ENCODE measurements around the gene SPEG. TPM values are rescaled to one million over a fixed set of nuclear protein-coding genes. Genes with fewer than 3 reads are reported as not detected.

The SPEG gene
- total RNA-seq, 2 donors from 2014 or later: 0.79 to 1.7 TPM

GRCh38 chr2:219499555-219499954, 64.9 kb downstream of the SPEG start:
- H3K9me3 Mint-ChIP-seq: no peaks in the 10 kb centered on the region
- ATAC-seq (replicated peaks): no peak
- peaks cover 21% of the 10 kb centered on the region for H3K4me1 Mint-ChIP-seq
- peaks cover 17% of the 10 kb centered on the region for H3K27me3 Mint-ChIP-seq
- peak overlapping the region; percentile 92 for H3K4me3 Mint-ChIP-seq
- H3K36me3 Mint-ChIP-seq (ENCODE audit: low read depth): peaks cover 47% of the 10 kb centered on the region
- peak overlapping the region; percentile 87 for H3K27ac Mint-ChIP-seq

GRCh38 chr2:219500135-219500534, 65.5 kb downstream of the SPEG start:
- Mint-ChIP-seq H3K9me3 (no peaks in the 10 kb centered on the region), H3K27ac (peak overlapping the region; percentile 87), H3K27me3 (peaks cover 12% of the 10 kb centered on the region), H3K36me3 (ENCODE audit: low read depth) (peaks cover 53% of the 10 kb centered on the region), H3K4me1 (peaks cover 24% of the 10 kb centered on the region), H3K4me3 (peak overlapping the region; percentile 92)
- ATAC-seq (replicated peaks): no peak

GRCh38 chr2:219501849-219502248, 67.2 kb downstream of the SPEG start:
- no peak overlapping the region for H3K27ac Mint-ChIP-seq
- no peak for ATAC-seq (replicated peaks)
- no peak overlapping the region for H3K4me3 Mint-ChIP-seq
- H3K4me1 Mint-ChIP-seq: peaks cover 24% of the 10 kb centered on the region
- H3K36me3 Mint-ChIP-seq (ENCODE audit: low read depth): peaks cover 70% of the 10 kb centered on the region
- H3K27me3 Mint-ChIP-seq: peaks cover 5% of the 10 kb centered on the region
- no peaks in the 10 kb centered on the region for H3K9me3 Mint-ChIP-seq

- H3K27ac Mint-ChIP-seq: no peak overlapping the region
- H3K4me3 Mint-ChIP-seq: no peak overlapping the region
- peaks cover 4% of the 10 kb centered on the region for H3K27me3 Mint-ChIP-seq
- H3K9me3 Mint-ChIP-seq: no peaks in the 10 kb centered on the region
- peaks cover 24% of the 10 kb centered on the region for H3K4me1 Mint-ChIP-seq
- peaks cover 77% of the 10 kb centered on the region for H3K36me3 Mint-ChIP-seq (ENCODE audit: low read depth)
- no peak for ATAC-seq (replicated peaks)
Observed at GRCh38 chr2:219502618-219503017, 68.0 kb downstream of the SPEG start.

GRCh38 chr2:219505585-219505984, 70.9 kb downstream of the SPEG start:
- Mint-ChIP-seq H3K27me3 (peaks cover 15% of the 10 kb centered on the region), H3K27ac (no peak overlapping the region), H3K9me3 (no peaks in the 10 kb centered on the region), H3K4me3 (no peak overlapping the region), H3K36me3 (ENCODE audit: low read depth) (peaks cover 71% of the 10 kb centered on the region), H3K4me1 (peaks cover 21% of the 10 kb centered on the region)
- ATAC-seq (replicated peaks): no peak

GRCh38 chr2:219506153-219506801, 71.6 kb downstream of the SPEG start:
- Mint-ChIP-seq H3K36me3 (ENCODE audit: low read depth) (peaks cover 67% of the 10 kb centered on the region), H3K27ac (no peak overlapping the region), H3K9me3 (no peaks in the 10 kb centered on the region), H3K4me1 (peaks cover 21% of the 10 kb centered on the region), H3K27me3 (peaks cover 22% of the 10 kb centered on the region), H3K4me3 (no peak overlapping the region)
- ATAC-seq (replicated peaks): no peak

- H3K27ac Mint-ChIP-seq: no peak overlapping the region
- H3K27me3 Mint-ChIP-seq: peaks cover 27% of the 10 kb centered on the region
- no peaks in the 10 kb centered on the region for H3K9me3 Mint-ChIP-seq
- H3K4me1 Mint-ChIP-seq: peaks cover 18% of the 10 kb centered on the region
- no peak for ATAC-seq (replicated peaks)
- no peak overlapping the region for H3K4me3 Mint-ChIP-seq
- H3K36me3 Mint-ChIP-seq (ENCODE audit: low read depth): peaks cover 60% of the 10 kb centered on the region
Observed at GRCh38 chr2:219506802-219507526, 72.3 kb downstream of the SPEG start.

- ATAC-seq (replicated peaks): no peak
- Mint-ChIP-seq H3K27me3 (peaks cover 33% of the 10 kb centered on the region), H3K4me1 (peaks cover 18% of the 10 kb centered on the region), H3K4me3 (no peak overlapping the region), H3K27ac (no peak overlapping the region), H3K36me3 (ENCODE audit: low read depth) (peaks cover 51% of the 10 kb centered on the region), H3K9me3 (no peaks in the 10 kb centered on the region)
Observed at GRCh38 chr2:219507581-219508443, 73.2 kb downstream of the SPEG start.

- no peaks in the 10 kb centered on the region for H3K9me3 Mint-ChIP-seq
- ATAC-seq (replicated peaks): no peak
- peaks cover 38% of the 10 kb centered on the region for H3K27me3 Mint-ChIP-seq
- no peak overlapping the region for H3K4me3 Mint-ChIP-seq
- peaks cover 21% of the 10 kb centered on the region for H3K4me1 Mint-ChIP-seq
- no peak overlapping the region for H3K27ac Mint-ChIP-seq
- peaks cover 46% of the 10 kb centered on the region for H3K36me3 Mint-ChIP-seq (ENCODE audit: low read depth)
Observed at GRCh38 chr2:219508444-219508734, 73.7 kb downstream of the SPEG start.

- peak overlapping the region; percentile 34 for H3K4me3 Mint-ChIP-seq
- no peak overlapping the region for H3K27ac Mint-ChIP-seq
- H3K27me3 Mint-ChIP-seq: peaks cover 46% of the 10 kb centered on the region
- no peaks in the 10 kb centered on the region for H3K9me3 Mint-ChIP-seq
- ATAC-seq (replicated peaks): peak; percentile 45
- peaks cover 38% of the 10 kb centered on the region for H3K36me3 Mint-ChIP-seq (ENCODE audit: low read depth)
- H3K4me1 Mint-ChIP-seq: peaks cover 28% of the 10 kb centered on the region
Observed at GRCh38 chr2:219508971-219509779, 74.5 kb downstream of the SPEG start.

- H3K4me3 Mint-ChIP-seq: peak overlapping the region; percentile 34
- ATAC-seq (replicated peaks): peak; percentile 79
- H3K27me3 Mint-ChIP-seq: peaks cover 47% of the 10 kb centered on the region
- H3K27ac Mint-ChIP-seq: no peak overlapping the region
- peaks cover 23% of the 10 kb centered on the region for H3K4me1 Mint-ChIP-seq
- H3K36me3 Mint-ChIP-seq (ENCODE audit: low read depth): peaks cover 30% of the 10 kb centered on the region
- no peaks in the 10 kb centered on the region for H3K9me3 Mint-ChIP-seq
Observed at GRCh38 chr2:219509780-219510511, 75.3 kb downstream of the SPEG start.

GRCh38 chr2:219510512-219511135, 76.0 kb downstream of the SPEG start:
- no peak overlapping the region for H3K27ac Mint-ChIP-seq
- peaks cover 23% of the 10 kb centered on the region for H3K4me1 Mint-ChIP-seq
- H3K27me3 Mint-ChIP-seq: peaks cover 49% of the 10 kb centered on the region
- H3K36me3 Mint-ChIP-seq (ENCODE audit: low read depth): peaks cover 23% of the 10 kb centered on the region
- no peaks in the 10 kb centered on the region for H3K9me3 Mint-ChIP-seq
- H3K4me3 Mint-ChIP-seq: peak overlapping the region; percentile 34
- ATAC-seq (replicated peaks): no peak

- ATAC-seq (replicated peaks): no peak
- no peak overlapping the region for H3K4me3 Mint-ChIP-seq
- no peaks in the 10 kb centered on the region for H3K9me3 Mint-ChIP-seq
- no peak overlapping the region for H3K27ac Mint-ChIP-seq
- H3K27me3 Mint-ChIP-seq: peaks cover 60% of the 10 kb centered on the region
- peaks cover 23% of the 10 kb centered on the region for H3K4me1 Mint-ChIP-seq
- H3K36me3 Mint-ChIP-seq (ENCODE audit: low read depth): peaks cover 12% of the 10 kb centered on the region
Observed at GRCh38 chr2:219511547-219512325, 77.1 kb downstream of the SPEG start.
